NCI-H82 treated with DMSO at 0.1 percent for 48 hours (cell line): ENCODE measurements around the gene WDR1.
A peak's percentile ranks its signal among the peaks of the same experiment; 100 is the strongest.

Experiments used
- DNase-seq: peaks from one replicate; lab custom pipeline; 2025; ENCODE audit not compliant: unreplicated experiment; lab: John Stamatoyannopoulos, UW

WDR1 gene

DNA sequence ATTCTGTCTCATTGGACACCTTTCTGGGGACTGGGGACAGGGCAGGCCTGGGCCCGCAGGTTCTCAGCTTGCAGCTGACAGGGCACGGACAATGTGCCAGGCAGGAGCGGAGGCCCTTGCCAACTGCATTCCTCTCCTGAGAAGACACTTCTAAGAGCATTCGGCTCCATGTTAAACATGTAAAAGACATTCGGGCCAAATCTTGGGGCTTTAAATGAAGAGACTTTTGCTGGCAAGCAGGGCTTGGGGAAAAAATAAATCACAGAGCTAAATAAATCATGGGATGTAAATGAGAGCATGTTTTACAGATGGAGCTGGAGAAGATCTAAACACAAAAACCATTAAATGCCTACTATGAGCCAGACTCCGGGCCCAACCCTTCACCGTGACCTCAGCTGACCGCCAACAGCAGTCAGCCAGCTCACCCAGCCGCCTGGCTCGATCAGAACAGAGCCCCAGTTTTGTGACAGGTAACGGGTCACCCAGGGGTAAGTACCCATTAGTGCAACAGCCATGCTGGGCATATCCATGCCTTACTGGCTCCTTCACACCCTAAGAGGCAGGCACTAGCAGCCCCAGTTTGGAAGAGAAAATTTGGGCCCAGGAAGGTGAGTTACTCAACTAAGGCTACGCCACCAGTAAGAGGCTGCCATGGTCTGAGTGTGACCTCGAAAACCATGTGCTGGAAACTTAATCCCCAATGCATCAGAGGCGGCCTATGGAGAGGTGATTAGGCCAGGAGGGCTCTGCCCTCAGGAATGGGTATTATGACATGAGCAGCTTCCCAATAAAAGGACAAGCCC is 14.7 kb downstream of the WDR1 start:
- DNase-seq, result no peak

DNA sequence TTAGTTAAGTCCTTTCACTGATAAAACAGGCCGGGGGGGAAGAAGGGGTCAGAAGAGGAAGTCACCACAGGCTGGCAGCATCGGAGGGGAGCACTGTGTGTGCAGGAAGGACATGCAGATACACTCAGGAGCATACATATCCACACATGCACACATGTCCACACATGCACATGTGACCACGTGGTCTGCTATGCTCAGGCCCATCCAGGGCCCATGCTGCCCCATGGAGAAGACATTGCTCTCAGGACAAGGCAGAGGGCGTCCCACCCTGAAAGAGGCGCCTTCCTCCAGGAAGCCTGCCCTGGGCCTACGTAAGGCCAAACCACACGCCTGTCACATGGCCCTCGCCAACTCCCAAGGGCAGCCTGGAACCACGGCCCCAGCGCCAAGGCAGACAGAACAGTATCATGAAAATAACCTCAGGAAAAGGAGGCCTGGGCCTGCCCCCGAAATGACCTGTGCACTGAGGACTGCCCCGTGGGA is 15.8 kb downstream of the WDR1 start:
- no peak for DNase-seq

DNA sequence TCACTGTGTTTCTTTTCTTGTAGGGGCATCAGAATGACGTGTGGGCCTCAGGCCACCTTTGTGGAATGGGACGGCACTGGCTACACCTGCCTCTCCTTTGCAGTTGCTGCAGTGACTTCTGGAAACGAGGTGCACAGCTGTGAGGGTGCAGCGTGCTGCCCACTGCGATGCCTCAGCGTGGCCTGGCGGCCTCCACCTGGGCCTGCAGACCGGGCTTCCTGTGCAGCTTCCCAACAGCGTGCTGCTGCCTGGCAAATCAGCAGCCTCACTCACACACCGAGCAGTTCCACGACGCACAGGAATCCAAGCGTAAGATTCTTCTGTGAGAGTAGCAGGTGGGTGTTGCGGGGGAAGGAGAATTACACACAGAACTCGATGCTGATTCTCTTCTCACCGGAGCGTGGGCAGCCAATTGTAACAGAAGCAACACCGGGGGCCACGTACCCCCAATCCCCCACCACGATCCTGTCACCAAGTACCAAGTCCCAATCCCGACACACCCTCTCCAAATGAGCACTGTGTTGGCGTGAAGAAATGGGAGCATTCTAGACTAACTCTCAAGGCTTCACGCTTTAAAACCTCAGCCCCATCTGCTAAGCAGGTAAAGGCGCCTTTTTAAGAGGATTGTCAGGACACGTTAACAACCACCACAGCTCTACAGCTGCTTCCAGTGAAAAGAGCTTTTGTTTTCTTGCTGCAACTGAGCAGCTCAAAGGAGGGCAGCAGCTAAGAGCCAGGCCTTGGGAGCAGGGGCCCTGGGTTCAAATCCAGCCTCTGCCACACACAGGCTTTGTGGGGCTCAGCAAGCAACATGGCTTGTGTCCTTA is 16.9 kb downstream of the WDR1 start:
- DNase-seq, result peak; percentile 29

DNA sequence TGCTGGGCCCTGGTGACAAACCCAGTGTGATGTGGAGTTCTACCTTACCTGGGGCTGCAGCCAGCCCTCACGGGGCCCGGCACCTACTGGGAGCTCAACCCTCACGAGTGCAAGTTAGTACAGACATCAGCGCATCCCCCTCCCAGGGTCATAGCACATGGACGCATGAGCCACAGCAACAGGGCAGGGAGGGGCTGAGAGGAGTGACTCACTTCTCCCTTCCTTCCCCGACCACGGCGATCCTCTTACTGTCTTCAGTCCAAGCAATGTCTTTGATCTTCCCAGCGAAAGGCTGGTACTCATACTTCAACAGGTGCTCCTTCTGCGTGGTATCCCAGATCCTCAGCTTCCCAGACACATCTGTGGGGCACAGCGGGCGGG is 17.8 kb downstream of the WDR1 start:
- DNase-seq, result no peak

DNA sequence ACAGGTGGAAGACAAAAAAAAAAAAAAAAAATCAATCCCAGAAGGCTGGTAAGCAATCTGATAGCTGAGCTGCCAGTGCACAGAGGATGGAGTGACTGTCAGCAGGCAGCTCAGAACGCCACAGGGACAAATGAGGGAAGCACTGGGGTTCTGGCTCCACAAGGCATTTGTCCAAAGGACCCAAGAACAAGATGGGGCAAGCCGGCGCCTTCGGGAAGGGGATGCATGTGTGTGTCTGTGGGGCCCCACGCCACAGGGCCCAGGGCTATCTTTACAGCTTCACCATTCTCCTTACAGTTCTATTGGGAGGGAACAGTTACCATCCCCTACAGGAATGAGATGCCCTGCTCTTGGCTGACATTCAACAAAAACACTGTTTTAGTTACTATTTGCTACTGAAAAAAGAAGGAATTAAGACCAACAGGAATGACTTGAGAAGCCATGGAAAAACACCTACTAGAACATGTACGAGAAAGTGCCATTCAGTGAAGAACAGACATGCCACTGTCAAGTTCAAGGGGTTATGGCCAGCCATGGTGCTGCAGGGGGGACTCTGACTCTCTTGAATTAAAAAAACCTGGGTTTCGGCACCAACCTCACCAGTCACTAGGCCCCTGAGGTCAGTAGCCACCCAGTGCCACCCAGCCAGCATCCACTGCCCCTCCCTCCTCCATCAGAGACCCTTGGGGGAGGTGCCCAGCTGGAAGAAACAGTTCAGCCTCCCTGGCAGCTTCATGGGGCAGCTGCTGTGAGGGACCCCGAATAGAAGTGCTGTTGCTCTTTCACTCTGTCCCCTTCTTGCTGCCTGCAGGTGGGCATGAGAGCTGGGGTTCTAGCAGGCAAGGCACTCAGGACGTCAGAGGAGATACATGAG is 18.5 kb downstream of the WDR1 start:
- no peak for DNase-seq

DNA sequence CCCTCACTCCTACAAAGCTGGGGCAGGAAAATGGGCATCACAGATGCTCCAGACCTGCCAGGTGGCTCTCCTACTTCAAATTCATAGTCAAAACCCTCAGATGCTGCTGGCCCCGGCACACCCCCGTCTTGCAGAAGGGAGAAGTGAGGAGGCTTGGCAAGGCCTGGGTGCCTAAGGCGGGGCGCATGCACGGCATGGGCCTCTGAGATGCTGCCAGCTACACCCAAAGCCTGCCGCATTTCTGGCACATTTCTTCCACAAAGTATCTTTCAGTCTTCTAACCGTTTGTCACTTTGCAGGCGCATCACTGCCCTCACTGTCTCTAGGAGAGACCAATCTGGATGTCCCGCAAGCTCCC is 19.6 kb downstream of the WDR1 start:
- no peak for DNase-seq

DNA sequence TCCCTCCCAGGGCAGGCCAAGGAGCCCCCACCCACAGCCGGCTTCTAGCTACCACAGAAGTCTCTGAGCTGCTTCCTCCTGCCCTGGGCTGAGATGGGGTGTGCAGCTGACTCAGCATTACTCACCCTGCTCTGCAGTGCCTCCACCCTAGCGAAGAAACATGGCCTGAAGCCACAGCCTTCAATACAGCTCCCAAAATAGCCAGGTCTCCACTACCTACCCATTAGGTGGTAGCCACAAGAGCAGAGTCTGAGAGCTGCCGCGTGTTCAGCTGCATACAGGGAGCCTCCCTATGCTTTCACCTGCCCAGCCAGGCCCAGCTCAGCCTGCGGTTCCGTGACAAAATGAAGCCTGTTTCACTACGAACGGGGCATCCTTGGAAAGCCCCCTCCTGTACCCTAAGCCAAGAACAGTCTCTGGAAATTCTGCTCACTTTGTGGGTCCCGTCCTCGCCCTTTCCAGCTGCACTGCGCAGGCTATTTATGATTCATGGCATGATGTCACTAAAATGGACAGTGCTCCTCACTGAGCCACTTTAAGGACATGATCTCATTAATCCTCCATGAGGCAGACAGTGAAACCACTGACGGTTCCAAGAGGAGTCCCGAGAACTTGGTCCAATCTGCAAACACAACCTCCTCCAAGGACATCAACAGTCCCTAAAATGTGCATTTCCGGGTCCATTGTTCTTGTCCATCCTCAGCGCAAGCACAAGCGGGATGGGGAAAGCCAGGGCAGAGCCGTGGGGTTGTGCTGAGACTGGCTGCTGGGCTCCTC is 20.2 kb downstream of the WDR1 start:
- no peak for DNase-seq

DNA sequence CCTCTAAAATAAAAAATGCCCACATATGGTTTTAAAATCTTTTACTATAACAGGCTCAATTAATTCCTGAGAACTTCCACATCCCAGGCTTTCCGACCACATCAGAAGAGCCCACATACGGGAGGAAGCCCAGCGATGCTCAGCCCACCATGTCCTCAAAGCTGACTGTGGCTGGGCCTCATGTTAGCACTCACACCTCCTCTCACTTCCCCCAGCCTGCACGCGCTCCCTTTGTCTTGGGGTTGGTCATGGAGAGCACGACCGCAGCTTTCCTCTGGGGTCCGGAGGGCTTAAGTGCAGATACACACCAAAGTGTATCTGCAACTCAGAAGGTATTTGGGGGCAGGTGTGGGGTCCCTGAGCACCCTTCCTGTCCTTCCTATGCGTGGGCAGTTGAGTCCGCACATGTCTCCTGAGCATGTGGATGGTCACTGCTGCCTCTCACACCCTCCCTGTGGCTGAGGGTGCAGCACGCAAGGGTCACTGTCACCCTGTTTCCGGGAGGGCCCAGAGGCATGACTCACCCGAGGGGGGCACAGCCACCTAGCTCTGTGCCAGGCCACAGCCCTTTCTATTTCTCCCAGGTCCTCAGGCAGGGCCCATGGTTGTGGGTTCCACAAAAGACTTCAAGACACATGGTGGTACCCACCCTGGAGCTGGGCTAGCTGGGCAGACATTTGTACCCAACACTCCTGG is 21.2 kb downstream of the WDR1 start:
- DNase-seq, result no peak

DNA sequence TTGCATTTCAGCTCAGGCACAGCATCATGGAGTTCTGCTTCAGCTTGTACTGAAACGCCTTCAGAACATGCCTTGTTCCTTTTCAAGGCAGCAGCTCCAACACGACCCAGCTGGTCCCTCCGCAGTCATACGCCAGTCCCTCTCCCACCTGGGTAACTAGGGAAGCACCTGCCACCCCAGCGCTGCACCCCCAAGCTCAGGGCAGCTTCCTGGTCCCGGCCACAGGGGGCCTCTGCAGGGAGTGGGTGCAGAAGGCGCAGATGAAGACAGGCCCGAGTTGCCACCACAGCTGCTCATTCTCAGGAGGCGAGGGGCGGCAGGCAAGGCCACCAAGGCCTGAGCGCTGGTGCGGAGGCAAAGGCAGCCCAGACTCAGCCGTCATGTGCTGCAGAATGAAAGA is 21.8 kb downstream of the WDR1 start:
- no peak for DNase-seq

DNA sequence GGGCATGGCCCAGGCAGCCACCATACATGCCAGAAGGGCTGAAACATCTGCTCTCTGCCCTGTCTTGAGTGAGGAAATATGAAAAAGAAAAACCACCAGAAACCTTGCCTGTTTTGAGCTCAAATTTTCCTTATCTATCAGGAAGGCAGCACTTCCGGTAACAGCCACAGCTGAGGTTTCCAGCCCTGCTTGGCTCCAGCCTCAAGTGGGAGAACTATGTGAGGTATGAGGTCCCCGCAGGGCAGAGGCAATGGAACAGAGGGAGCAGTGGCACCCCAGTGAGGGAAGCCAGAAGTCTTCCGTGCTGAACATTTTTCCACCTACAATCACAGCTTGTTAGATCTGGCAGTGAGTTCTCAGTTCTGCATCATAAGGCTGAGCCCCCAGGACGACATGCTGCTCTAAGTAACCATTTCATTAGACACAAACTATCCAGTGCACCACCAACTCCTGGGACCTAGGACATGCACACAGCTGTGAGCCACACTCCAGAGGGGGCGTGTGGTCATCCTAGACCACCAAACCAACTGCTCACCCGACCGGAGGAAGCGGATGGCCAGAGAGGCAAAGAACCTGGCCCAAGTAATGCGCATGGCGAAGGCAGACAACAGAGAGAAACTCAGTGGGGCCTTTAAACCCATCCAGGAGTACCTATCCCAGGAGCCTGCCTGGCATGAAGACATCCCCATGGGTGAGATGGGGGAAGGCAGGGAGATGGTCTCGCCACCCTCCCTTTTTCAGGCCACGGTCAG is 22.6 kb downstream of the WDR1 start:
- no peak for DNase-seq

DNA sequence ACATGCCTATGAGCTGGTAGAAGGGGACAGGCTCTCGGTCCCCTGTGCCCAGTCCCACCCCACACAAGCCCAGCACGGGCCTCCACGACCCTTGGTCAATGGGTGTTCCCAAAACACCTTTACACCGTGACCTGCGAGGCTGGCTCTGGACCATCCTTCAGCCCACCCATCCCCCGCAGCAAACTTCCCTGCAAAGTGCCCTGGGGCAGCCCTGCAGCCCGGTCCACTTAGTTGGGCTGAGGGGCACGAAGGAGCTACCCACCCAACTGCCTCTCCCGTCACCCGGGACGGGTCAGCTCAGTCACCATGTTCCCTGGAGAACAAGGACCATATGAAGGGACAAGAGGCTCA is 23.4 kb downstream of the WDR1 start:
- no peak for DNase-seq

DNA sequence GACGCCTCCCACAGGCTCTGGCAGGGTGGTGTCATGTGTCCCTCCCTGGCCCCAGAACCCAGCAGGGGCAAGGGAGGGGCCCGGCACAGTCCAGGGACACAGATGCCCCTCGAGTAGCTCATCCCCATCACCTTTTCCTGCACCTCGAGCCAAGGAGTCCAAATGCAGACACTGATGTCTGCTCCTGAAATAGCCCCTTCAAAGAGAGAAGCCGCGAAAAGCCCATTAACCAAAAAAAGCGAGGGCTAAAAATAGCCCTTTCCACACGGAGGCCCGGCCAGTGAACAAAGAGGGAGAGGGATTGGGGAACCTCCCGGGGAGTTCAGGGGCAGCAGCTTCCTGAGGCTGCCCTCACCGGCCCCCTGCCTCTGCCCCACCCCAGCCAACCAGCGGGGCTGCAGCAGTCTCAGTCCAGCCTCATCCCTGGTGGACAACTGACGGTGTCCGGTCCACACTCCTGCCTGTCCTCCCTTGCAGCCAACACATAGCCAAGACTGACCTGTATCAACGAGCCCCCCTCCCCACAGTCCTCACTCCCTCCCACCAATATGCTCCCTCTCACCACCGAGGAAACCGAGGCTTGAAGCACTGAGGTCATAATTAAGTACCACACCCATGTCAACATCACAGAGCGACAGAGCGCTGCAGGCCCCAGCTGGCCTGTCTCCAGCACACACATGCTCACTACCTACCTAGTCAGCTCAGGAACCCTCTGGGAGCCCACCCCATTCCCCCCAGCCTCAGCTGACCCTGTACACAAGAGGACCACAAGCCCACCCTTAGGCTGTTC is 23.9 kb downstream of the WDR1 start:
- no peak for DNase-seq

DNA sequence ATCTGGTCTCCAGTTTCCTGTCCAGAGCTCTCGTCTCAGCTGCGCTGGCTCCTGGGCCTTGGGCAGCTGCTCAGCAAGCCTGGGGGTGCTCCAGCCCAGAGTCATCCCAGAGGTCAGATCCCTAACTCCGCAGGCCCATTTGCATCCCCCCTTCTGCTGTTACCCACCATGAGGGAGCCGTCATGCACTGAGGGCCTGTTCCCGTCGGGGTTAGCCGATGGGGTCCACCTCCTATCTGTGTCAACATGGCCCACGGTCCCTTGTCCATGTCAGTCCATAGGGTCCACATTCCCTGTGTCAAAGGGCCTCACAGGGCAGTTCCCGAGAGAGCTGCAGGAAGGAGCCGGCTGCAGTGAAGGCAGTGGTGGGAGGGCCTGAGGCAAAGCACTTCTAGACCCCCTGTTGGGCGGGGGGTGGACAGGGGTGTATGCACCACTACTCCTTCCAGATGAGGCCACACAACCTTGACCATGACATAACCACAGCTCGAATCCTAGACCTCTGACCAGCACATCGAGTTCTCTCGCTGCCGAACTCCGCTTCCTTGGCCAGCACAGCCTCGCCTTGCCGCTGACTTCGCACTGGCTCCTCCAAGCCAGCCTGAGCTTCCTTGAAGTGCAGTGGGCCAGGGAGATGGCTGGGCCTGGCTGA is 24.9 kb downstream of the WDR1 start:
- DNase-seq, result no peak

DNA sequence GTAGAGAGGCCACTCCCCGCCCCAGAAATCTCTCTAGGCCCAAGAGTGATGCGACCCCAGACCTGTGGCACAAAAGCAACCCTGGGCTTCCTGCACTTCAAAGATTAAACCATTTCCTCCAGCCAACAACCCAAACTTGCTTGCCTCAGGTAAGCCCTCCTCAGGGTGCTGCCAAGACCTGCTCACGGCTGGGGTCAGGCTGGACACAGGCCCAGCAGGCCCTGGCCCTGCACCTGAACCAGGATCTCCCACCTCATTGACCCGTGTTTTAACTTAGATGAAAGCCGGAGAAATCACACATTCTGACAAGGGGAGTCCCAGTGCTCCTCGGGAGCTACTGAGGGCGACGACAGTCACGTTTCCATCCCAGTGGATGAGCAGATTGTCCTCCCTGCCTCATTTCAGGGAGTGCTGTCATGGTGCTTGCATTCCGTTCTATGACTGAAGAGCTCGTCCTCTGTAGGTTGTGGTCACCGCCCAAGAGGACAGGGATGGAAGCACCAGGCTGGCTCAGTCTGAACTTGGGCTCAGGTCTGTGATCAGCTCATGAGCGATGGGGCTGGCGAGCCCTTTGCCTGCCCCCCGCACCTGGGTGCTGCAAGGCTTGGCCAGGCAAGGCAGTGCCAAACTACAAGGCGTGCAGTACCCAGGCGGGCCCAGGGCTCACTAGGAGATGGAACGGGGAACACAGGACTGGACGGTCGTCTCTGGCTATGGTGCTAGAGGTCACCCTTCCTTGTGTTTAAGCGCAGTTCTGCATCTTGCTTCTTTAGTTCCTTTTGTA is 25.9 kb downstream of the WDR1 start:
- DNase-seq, result no peak

DNA sequence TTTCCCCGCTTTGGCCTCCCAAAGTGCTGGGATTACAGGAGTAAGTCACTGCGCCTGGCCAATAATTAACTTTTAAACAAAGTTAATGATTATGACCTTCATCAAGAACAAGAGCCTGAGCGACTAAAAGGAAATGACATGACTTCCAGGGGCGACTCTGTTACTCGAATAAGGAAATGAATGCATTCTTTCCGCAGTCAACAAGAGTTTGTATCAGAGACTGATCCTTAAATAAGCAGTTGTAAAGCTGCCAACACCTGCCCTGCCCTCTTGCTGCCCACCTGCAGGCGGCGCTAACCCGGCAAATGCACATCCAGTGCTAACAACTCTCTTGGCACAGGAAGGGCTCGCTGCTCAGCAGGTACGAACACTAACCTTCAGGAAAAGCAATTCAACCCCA is 27.3 kb downstream of the WDR1 start:
- DNase-seq, result no peak

DNA sequence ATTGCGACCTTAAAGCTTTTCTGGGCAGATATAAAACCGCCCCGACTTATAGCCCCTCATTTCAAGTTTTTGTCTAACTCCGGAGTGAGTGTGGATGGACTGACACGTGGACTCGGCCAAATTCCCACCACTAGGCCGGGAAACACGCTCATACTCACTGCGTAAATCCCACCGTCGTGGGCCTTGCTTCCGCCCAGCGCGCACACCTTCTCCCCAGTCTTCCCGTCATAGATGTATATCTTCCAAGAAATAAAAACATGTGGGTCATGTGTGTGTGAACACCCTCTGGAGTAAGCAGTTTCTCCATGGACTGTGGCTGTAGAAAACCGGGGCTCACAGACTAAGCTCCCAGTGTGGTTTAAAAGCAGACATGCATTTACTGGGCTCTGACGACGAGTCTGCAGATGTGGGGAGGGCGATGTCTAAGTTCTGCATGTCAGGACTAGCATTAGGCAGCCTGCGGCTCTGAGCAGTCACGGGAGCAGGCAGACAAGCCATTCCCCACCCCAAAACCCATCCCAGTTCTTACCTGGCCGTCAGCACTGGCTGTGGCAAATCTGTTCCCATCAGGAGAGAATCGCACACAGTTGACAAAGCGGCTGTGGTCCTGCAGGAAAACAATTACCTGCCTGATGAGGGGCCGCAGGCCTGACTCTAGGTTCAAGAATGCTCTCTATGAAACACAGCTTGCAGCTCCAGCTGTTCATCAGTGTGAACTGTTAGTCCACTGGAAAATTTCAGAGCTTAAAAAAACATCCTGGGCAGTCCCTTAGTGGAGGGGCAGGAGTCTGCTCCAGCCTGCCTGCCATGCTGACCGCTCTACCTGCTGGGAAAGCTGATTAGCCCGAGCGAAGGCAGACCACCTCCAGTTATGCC is 28.2 kb downstream of the WDR1 start:
- no peak for DNase-seq
